SU-DHL-6 (cell line): ENCODE data around the gene MIOS.

ENCODE experiments used
- H2AFZ ChIP-seq: fragments of 200-600 bp; sonication (generic); 2 replicates; pipeline ENCODE4 v1.6.1; 2014; ENCODE audit warnings: low read depth, mild to moderate bottlenecking, moderate library complexity, mixed read lengths, antibody characterized with exemption, low read length; ENCODE audit not compliant: severe bottlenecking
- H3F3A ChIP-seq: fragments of 200-600 bp; shearing (Covaris generic); 2 replicates; pipeline ENCODE4 v1.6.0; 2016; ENCODE audit warnings: antibody characterized with exemption, mild to moderate bottlenecking; ENCODE audit not compliant: insufficient read depth
- H3K27ac ChIP-seq: fragments of 200-600 bp; sonication (generic); 2 replicates; pipeline ENCODE4 v1.5.1; 2016; ENCODE audit warnings: low read depth, mild to moderate bottlenecking, low read length, moderate library complexity, mixed read lengths
- H3K27me3 ChIP-seq: fragments of 200-600 bp; sonication (generic), shearing (Covaris generic); 2 replicates; pipeline ENCODE4 v1.6.0; 2014; ENCODE audit warnings: mild to moderate bottlenecking, low read length
- H3K36me3 ChIP-seq: fragments of 200-600 bp; sonication (generic); 2 replicates; pipeline ENCODE4 v1.6.1; 2014; ENCODE audit warnings: mild to moderate bottlenecking, low read length, mixed read lengths
- H3K4me2 ChIP-seq: fragments of 300-600, 200-600 bp; shearing (Covaris generic), sonication (generic); 2 replicates; pipeline ENCODE4 v1.6.0; 2014; ENCODE audit warnings: low read length, low read depth, mild to moderate bottlenecking; ENCODE audit not compliant: poor library complexity, severe bottlenecking
- H3K4me3 ChIP-seq: fragments of 200-600 bp; sonication (generic); 2 replicates; pipeline ENCODE4 v1.5.1; 2014; ENCODE audit warnings: antibody characterized with exemption, low read length, mild to moderate bottlenecking, mixed read lengths; ENCODE audit not compliant: insufficient read depth, poor library complexity, severe bottlenecking
- H3K79me2 ChIP-seq: fragments of 200-600 bp; sonication (generic); 2 replicates; pipeline ENCODE4 v1.6.1; 2014; ENCODE audit warnings: mild to moderate bottlenecking, low read length, moderate library complexity; ENCODE audit not compliant: insufficient read depth
- H3K9ac ChIP-seq: fragments of 200-600 bp; sonication (generic); 2 replicates; pipeline ENCODE4 v1.7.0; 2014; ENCODE audit warnings: mild to moderate bottlenecking, low read length
- H3K9me2 ChIP-seq: fragments of 200-600 bp; sonication (generic); replicated peaks from 2 replicates; pipeline ENCODE4 v1.6.1; 2014; ENCODE audit warnings: low read length; ENCODE audit not compliant: insufficient read depth
- H3K9me3 ChIP-seq: fragments of 200-600 bp; sonication (generic); 2 replicates; pipeline ENCODE4 v1.6.1; 2014; ENCODE audit warnings: low read length, mixed read lengths; ENCODE audit not compliant: insufficient read depth
- H4K20me1 ChIP-seq: fragments of 200-600 bp; sonication (generic); 2 replicates; pipeline ENCODE4 v1.6.1; 2014; ENCODE audit warnings: low read depth, mild to moderate bottlenecking, antibody characterized with exemption, low read length, moderate library complexity, mixed read lengths
- CTCF ChIP-seq: fragments of 200-600 bp; sonication (generic); IDR thresholded peaks from one replicate; pipeline ENCODE4 v1.5.1; 2017; ENCODE audit warnings: antibody characterized with exemption, mild to moderate bottlenecking, low read length, moderate library complexity; ENCODE audit not compliant: insufficient read depth, poor library complexity, severe bottlenecking
- EZH2phosphoT487 ChIP-seq: fragments of 200-600 bp; sonication (generic), shearing (Covaris generic); conservative IDR thresholded peaks from 2 replicates; pipeline ENCODE4 v1.6.1; 2018; ENCODE audit warnings: mild to moderate bottlenecking, antibody characterized with exemption, low read length, moderate library complexity, mixed read lengths

The MIOS gene

GRCh38 chr7:7526006-7526405, 40.7 kb upstream of the MIOS start:
- Histone ChIP-seq H3K9me3 (no peaks in the 10 kb centered on the region), H2AFZ (no peak overlapping the region), H3K9ac (no peak overlapping the region), H3K27ac (no peak overlapping the region), H3K27me3 (no peaks in the 10 kb centered on the region), H4K20me1 (no peaks in the 10 kb centered on the region), H3F3A (no peaks in the 10 kb centered on the region), H3K4me3 (no peak overlapping the region), H3K4me2 (no peak overlapping the region), H3K36me3 (no peaks in the 10 kb centered on the region), H3K79me2 (no peaks in the 10 kb centered on the region), H3K9me2 (no peaks in the 10 kb centered on the region)
- TF ChIP-seq EZH2phosphoT487 (no peak), CTCF (no peak)

- Histone ChIP-seq H3K9ac (no peak overlapping the region), H3K36me3 (no peaks in the 10 kb centered on the region), H3K9me3 (no peaks in the 10 kb centered on the region), H3K4me2 (no peak overlapping the region), H4K20me1 (no peaks in the 10 kb centered on the region), H3F3A (no peaks in the 10 kb centered on the region), H3K27me3 (no peaks in the 10 kb centered on the region), H3K79me2 (no peaks in the 10 kb centered on the region), H2AFZ (no peak overlapping the region), H3K9me2 (no peaks in the 10 kb centered on the region), H3K27ac (no peak overlapping the region), H3K4me3 (no peak overlapping the region)
- TF ChIP-seq CTCF: no peak
- no peak for TF ChIP-seq EZH2phosphoT487
Observed at GRCh38 chr7:7527047-7527446, 39.6 kb upstream of the MIOS start.

DNA sequence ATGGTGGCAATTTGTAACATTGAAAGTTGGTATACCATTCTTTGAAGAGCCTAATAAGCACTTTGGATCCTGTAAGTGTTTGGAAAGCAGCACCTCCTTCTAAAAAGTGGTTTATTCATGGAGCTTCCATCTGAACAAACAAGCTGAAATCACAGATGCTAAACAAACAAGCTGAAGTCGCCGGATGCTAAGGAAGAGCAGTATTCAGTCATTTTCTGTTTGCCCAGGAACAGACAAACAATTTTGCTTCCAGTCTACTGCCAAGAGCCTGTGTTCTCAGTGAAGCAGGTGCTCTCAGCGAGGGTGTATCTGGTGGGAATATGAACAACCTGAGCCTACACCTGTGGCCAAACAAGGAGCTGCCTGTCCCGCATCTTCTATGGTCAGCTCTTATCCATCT, 37.4 kb upstream of the MIOS start:
- H4K20me1 ChIP-seq: no peaks in the 10 kb centered on the region
- H3K4me3 ChIP-seq: no peak overlapping the region
- TF ChIP-seq EZH2phosphoT487 (no peak), CTCF (no peak)
- H3K36me3 ChIP-seq: no peaks in the 10 kb centered on the region
- no peaks in the 10 kb centered on the region for H3K79me2 ChIP-seq
- no peak overlapping the region for H3K4me2 ChIP-seq
- no peaks in the 10 kb centered on the region for H3K27me3 ChIP-seq
- H3F3A ChIP-seq: no peaks in the 10 kb centered on the region
- H3K9me3 ChIP-seq: no peaks in the 10 kb centered on the region
- H3K9me2 ChIP-seq: no peaks in the 10 kb centered on the region
- no peak overlapping the region for H3K27ac ChIP-seq
- no peak overlapping the region for H3K9ac ChIP-seq
- H2AFZ ChIP-seq: no peak overlapping the region

DNA sequence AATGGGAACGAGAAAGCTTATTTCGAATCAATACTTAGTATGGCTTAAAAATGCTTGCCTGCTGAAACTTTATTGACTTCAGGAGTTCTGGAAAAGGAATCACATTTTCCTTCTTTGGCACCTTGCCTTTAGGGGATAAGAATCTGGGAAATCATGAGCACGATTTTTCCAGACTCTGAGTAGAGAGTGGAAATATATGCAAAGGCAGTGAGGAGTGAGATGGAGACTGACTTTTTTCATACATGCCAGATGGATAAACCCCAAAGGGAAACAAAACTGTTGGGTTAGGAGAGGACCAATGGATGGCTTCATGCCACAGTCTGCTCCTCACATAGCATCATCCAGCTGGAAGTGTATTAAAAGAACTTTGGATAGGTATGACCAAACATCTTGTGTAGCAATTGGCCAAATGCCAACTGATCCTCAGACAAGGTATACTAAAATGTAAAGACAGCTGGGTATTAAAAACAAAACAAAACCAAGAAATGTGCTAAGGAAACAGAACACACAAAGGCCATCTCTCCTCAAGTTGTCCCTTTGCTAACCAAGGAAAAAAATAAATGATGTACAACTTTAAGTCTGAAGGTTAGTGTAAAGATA, 32.8 kb upstream of the MIOS start:
- no peak overlapping the region for H3K4me3 ChIP-seq

More for the DNA sequence above, 32.8 kb upstream of the MIOS start:
- H3K27me3 ChIP-seq: no peaks in the 10 kb centered on the region
- H4K20me1 ChIP-seq: no peaks in the 10 kb centered on the region
- no peak overlapping the region for H2AFZ ChIP-seq
- H3K9ac ChIP-seq: no peak overlapping the region
- H3K9me2 ChIP-seq: no peaks in the 10 kb centered on the region
- H3K79me2 ChIP-seq: no peaks in the 10 kb centered on the region
- TF ChIP-seq CTCF: no peak
- no peak for TF ChIP-seq EZH2phosphoT487
- H3K27ac ChIP-seq: no peak overlapping the region
- H3F3A ChIP-seq: no peaks in the 10 kb centered on the region
- H3K36me3 ChIP-seq: no peaks in the 10 kb centered on the region
- no peaks in the 10 kb centered on the region for H3K9me3 ChIP-seq
- H3K4me2 ChIP-seq: no peak overlapping the region
